Heart right ventricle (tissue), 16 donors: Measurements from ENCODE around the gene DUS3L. TPM values are rescaled to one million over a fixed set of nuclear protein-coding genes. Genes with fewer than 3 reads are reported as not detected.

Source experiments
- ATAC-seq, 8 donors: fragments of 200-7000 bp; cut with Tn5 transposase; one replicate each; pipeline ENCODE4 v1.9.1; 2020; ENCODE audit warnings: mild to moderate bottlenecking in 8 of 8, moderate library complexity in 8 of 8, moderate number of reproducible peaks in 1 of 8
- DNase-seq, 2 donors: peaks; one replicate each; pipeline ENCODE4 v3.0.0-alpha.2; 2020
- H3K27ac ChIP-seq, 10 donors: fragments of 200-600 bp; sonication (generic) in 2 of 10; one replicate each; pipeline versions ENCODE4 v1.5.0 to v1.8.0; 2020 to 2022; ENCODE audit warnings: mild to moderate bottlenecking in 3 of 10
- H3K27me3 ChIP-seq, 7 donors: fragments of 200-600 bp; one replicate each; pipeline ENCODE4 v1.8.0; 2021 to 2022; ENCODE audit warnings: mild to moderate bottlenecking in 2 of 7
- H3K36me3 ChIP-seq, 9 donors: fragments of 200-600 bp; sonication (generic) in 1 of 9; one replicate each; pipeline versions ENCODE4 v1.5.0 to v1.8.0; 2020 to 2022; ENCODE audit warnings: mild to moderate bottlenecking in 2 of 9
- H3K4me1 ChIP-seq, 9 donors: fragments of 200-600 bp; sonication (generic) in 1 of 9; one replicate each; pipeline versions ENCODE4 v1.5.0 to v1.8.0; 2020 to 2022; ENCODE audit warnings: mild to moderate bottlenecking in 4 of 9
- H3K4me3 ChIP-seq, 10 donors: fragments of 200-600 bp; sonication (generic) in 2 of 10; one replicate each; pipeline versions ENCODE4 v1.5.0 to v1.8.0; 2020 to 2022; ENCODE audit warnings: mild to moderate bottlenecking in 7 of 10, moderate library complexity in 2 of 10
- H3K9me3 ChIP-seq, 11 donors: fragments of 200-600 bp in 10 of 11; sonication (generic) in 2 of 11; one replicate each; pipeline versions ENCODE4 v1.5.0 to v1.8.0; 2013 to 2022; ENCODE audit warnings: mild to moderate bottlenecking in 2 of 11, control low read depth in 1 of 11, moderate library complexity in 1 of 11
- WGBS, 2 donors: extraction: QIAGEN DNeasy Blood & Tissue Kit; methylation state at CpG; one replicate each; pipeline ENCODE4 v1.1.7; 2013; ENCODE audit warnings: inconsistent platforms in 1 of 2; 5-methylcytosine and 5-hydroxymethylcytosine counted together
- intact Hi-C, 10 donors: fragments of 100-400 bp; cut with DNase I; formaldehyde crosslinking; loops; one replicate each; pipeline versions ENCODE4 v1.11.1 to v1.14.2; 2022
- polyA plus RNA-seq, 2 donors: library from polyadenylated mRNA; stranded (reverse); fragments of 200-250 nt; gene quantifications; one replicate each; pipeline ENCODE4 v1.2.3, GENCODE V29; 2013
- total RNA-seq, 10 donors: library from RNA; stranded (reverse); fragmentation: NEBNext Ultra II Directional in 3 of 10; extraction: Animal tissue kit (Norgen Biotek cat#: 25700) in 3 of 10; gene quantifications; one replicate each; pipeline versions ENCODE4 v1.2.1 to v1.2.4, GENCODE V29; 2021 to 2023
- TF ChIP-seq, protein P1 (sequence below), 9 donors: fragments of 200-600 bp; sonication (generic) in 2 of 9; IDR thresholded peaks; one replicate each; pipeline versions ENCODE4 v1.5.0 to v1.8.0; 2021 to 2022; ENCODE audit warnings: antibody characterized with exemption in 9 of 9, mild to moderate bottlenecking in 5 of 9, moderate library complexity in 1 of 9
- donor health status: Arrhythmogenic right ventricular cardiomyopathy.
- donor health status: ischemic (EF 13 %, LVEDD 7.1; RV severe dilation, severe dysfunction).
- donor health status: healthy with polysubstance abuse.
- donor health status: DM: no; HTN: yes; CAD: no.
- donor health status: DM: no; HTN: no; CAD: no.
- donor health status: ischemic (EF 25% LVEDD 6.9; RV normal size, moderate dysfunction).
- donor health status: ischemic (EF 25% LVEDD 5.7; RV mildly dilated, moderate dysfunction).
- donor health status: healthy.
- donor health status: DM: yes; HTN: yes; CAD: no.
- donor health status: Ischemic cardiomyopathy.
- donor health status: ischemic (EF 35%, LVEDD 5.7; RV mildly dilated, moderate dysfunction).
- donor health status: nonischemic (EF 11% LVEDD 7.7; RV severe dilation, severe dysfunction).
- donor health status: DM: yes; HTN: yes; CAD: no.
- donor health status: PGD.
- donor health status: ischemic (EF 29% LVEDD 5.4; RV normal size, mild dysfunction).
- donor health status: nonischemic (EF 23%, LVEDD 6.1; RV moderate dilation, normal function).

The DUS3L gene
- total and polyA plus RNA-seq, 12 donors, result 11.5 to 37.7 (median 14.6) TPM

DNA sequence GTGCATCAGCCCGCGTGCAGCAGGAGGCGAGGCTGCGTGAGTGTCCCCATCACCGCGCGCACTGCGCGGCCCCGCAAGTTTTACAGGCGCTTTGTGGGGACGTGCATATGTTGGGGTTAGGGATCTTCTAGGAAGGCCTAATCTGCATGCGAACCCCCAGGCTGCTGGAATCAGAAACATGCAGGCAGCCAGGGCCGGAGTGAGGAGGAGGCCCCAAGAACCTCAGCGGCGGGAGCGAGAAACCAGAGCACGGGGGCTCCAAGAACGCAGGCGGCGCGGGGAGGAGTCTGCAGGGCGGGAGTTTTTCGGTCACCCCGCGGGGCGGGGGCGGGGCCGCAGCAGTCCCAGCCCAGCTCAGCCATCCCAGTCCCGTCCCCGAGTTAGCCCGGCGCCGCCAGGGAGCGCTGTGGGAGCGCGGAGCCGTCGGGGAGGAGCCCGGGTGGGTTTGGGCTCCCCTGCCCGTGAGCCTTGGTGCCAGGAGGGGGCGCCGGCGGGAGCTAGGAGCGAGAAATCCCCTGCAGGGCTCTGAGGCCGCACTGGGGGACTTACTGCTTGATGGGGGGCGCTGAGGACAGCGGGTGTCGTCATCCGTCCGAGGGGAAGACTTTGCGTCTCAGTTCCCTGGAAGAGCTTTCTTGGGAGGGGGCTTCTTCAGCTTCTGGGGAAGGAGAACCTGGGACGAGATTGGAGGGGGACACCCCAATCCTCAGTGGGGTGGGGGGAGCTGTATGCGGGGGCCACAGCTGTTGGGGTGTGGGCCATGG lies 13.0 kb upstream of the DUS3L start:
- Histone ChIP-seq H3K27ac (no peak overlapping the region), H3K4me3 (peak overlapping the region in 8 of 10 donors; percentile 11 to 49 (median 35)), H3K27me3 (peaks cover 0 to 75% (median 46%) of the 10 kb centered on the region in 7 donors), H3K36me3 (no peaks in the 10 kb centered on the region), H3K9me3 (no peaks in the 10 kb centered on the region), H3K4me1 (peaks cover 3 to 47% (median 14%) of the 10 kb centered on the region in 9 donors)
- DNase-seq, result peak; percentile 85 to 88
- peak; percentile 79 to 94 (median 88) for ATAC-seq
- TF ChIP-seq, protein P1, sequence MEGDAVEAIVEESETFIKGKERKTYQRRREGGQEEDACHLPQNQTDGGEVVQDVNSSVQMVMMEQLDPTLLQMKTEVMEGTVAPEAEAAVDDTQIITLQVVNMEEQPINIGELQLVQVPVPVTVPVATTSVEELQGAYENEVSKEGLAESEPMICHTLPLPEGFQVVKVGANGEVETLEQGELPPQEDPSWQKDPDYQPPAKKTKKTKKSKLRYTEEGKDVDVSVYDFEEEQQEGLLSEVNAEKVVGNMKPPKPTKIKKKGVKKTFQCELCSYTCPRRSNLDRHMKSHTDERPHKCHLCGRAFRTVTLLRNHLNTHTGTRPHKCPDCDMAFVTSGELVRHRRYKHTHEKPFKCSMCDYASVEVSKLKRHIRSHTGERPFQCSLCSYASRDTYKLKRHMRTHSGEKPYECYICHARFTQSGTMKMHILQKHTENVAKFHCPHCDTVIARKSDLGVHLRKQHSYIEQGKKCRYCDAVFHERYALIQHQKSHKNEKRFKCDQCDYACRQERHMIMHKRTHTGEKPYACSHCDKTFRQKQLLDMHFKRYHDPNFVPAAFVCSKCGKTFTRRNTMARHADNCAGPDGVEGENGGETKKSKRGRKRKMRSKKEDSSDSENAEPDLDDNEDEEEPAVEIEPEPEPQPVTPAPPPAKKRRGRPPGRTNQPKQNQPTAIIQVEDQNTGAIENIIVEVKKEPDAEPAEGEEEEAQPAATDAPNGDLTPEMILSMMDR (IDR thresholded peaks at IDR 0.05), result peak; percentile 64 to 95 (median 86)
- 1 to 2% methylated on average over 54 of the region's 54 CpGs for WGBS, 2 donors
- intact Hi-C loops, result loop anchor here in 9 of 10 donors (1.0 to 10.0 kb wide), 7 partner anchors 88 to 221 kb away; no protein-coding TSS in a partner anchor

- Histone ChIP-seq H3K36me3 (no peaks in the 10 kb centered on the region), H3K27ac (no peak overlapping the region), H3K9me3 (no peaks in the 10 kb centered on the region), H3K4me3 (peak overlapping the region in 7 of 10 donors; percentile 11 to 49 (median 36)), H3K27me3 (peaks cover 0 to 80% (median 46%) of the 10 kb centered on the region in 7 donors), H3K4me1 (peaks cover 3 to 53% (median 14%) of the 10 kb centered on the region in 9 donors)
- no peak for DNase-seq
- TF ChIP-seq, protein P1 (IDR thresholded peaks at IDR 0.05), result no peak
- WGBS, 2 donors, result 7 to 11% methylated on average over 8 of the region's 8 CpGs
- intact Hi-C loops, result loop anchor here in 7 of 10 donors (5.0 to 10.0 kb wide), 4 partner anchors 89 to 221 kb away; no protein-coding TSS in a partner anchor
- peak in 1 of 8 donors; percentile 0 for ATAC-seq
Measured at GRCh38 chr19:5803441-5803751, 12.4 kb upstream of the DUS3L start.

- H3K27me3 ChIP-seq, result peaks cover 0 to 79% (median 46%) of the 10 kb centered on the region in 7 donors
- DNase-seq, result no peak
Measured at GRCh38 chr19:5801796-5802619, 11.0 kb upstream of the DUS3L start.

More at GRCh38 chr19:5801796-5802619, 11.0 kb upstream of the DUS3L start:
- Histone ChIP-seq H3K9me3 (no peaks in the 10 kb centered on the region), H3K4me3 (no peak overlapping the region), H3K36me3 (no peaks in the 10 kb centered on the region), H3K27ac (no peak overlapping the region), H3K4me1 (peaks cover 3 to 53% (median 14%) of the 10 kb centered on the region in 9 donors)
- TF ChIP-seq, protein P1 (IDR thresholded peaks at IDR 0.05), result no peak
- intact Hi-C loops, result loop anchor here in 7 of 10 donors (5.0 to 10.0 kb wide), 4 partner anchors 90 to 223 kb away; no protein-coding TSS in a partner anchor
- 13% methylated on average over 33 of the region's 33 CpGs for WGBS, 2 donors
- ATAC-seq, result no peak
